CD4-positive, alpha-beta memory T cell (primary cell): ENCODE data around the gene CCDC149. TPM values are rescaled to one million over a fixed set of nuclear protein-coding genes. Genes with fewer than 3 reads are reported as not detected.

Source experiments
- CTCF ChIA-PET: fragments of 350-600 bp; sonication (Branson Sonifier 250); formaldehyde crosslinking; loops from one replicate; lab custom pipeline; 2021; ENCODE audit warnings: inconsistent platforms; ENCODE audit not compliant: partially characterized antibody; lab: Charles Lee
- POLR2A ChIA-PET: fragments of 350-600 bp; sonication (Branson Sonifier 250); formaldehyde crosslinking; loops from one replicate; lab custom pipeline; 2021; ENCODE audit not compliant: partially characterized antibody; lab: Charles Lee
- DNase-seq, 5 donors: peaks; one replicate each; pipeline versions ENCODE4 v3.0.0 to v3.0.0-alpha.2; 2020 to 2022; ENCODE audit warnings: mixed read lengths in 1 of 5
- H3K27ac ChIP-seq: one replicate; pipeline ENCODE4 v1.7.0; 2013; ENCODE audit warnings: low read depth, low read length
- H3K27me3 ChIP-seq: 2 replicates; pipeline ENCODE4 v1.7.0; 2013; ENCODE audit warnings: mild to moderate bottlenecking, low read length, moderate library complexity; ENCODE audit not compliant: insufficient read depth
- H3K36me3 ChIP-seq: 2 replicates; pipeline ENCODE4 v1.7.0; 2013; ENCODE audit warnings: mild to moderate bottlenecking, low read length, moderate library complexity; ENCODE audit not compliant: insufficient read depth
- H3K4me1 ChIP-seq: 2 replicates; pipeline ENCODE4 v1.7.0; 2013; ENCODE audit warnings: mild to moderate bottlenecking, low read length, moderate library complexity; ENCODE audit not compliant: insufficient read depth
- H3K4me3 ChIP-seq, 2 donors: one replicate each; pipeline ENCODE4 v1.7.0; 2013; ENCODE audit warnings: low read length in 2 of 2, mild to moderate bottlenecking in 1 of 2
- H3K9me3 ChIP-seq, 2 donors: one replicate each; pipeline ENCODE4 v1.7.0; 2013; ENCODE audit warnings: low read length in 2 of 2, control low read depth in 1 of 2; ENCODE audit not compliant: control insufficient read depth in 1 of 2
- H3K27ac Mint-ChIP-seq, 7 donors: one replicate each; pipeline ENCODE4 v1.8.0; 2020 to 2021; ENCODE audit warnings: mixed read lengths in 7 of 7, mild to moderate bottlenecking in 6 of 7, inconsistent platforms in 3 of 7, moderate library complexity in 3 of 7
- H3K27me3 Mint-ChIP-seq, 2 donors: one replicate each; pipeline ENCODE4 v1.8.0; 2020 to 2021; ENCODE audit warnings: mixed read lengths in 2 of 2
- H3K36me3 Mint-ChIP-seq, 2 donors: one replicate each; pipeline ENCODE4 v1.8.0; 2020 to 2021; ENCODE audit warnings: mixed read lengths in 2 of 2, inconsistent platforms in 1 of 2, mild to moderate bottlenecking in 1 of 2
- H3K4me1 Mint-ChIP-seq, 4 donors: one replicate each; pipeline ENCODE4 v1.8.0; 2020 to 2021; ENCODE audit warnings: mixed read lengths in 4 of 4, mild to moderate bottlenecking in 1 of 4
- H3K4me3 Mint-ChIP-seq, 8 donors: one replicate each; pipeline ENCODE4 v1.8.0; 2020 to 2021; ENCODE audit warnings: mixed read lengths in 8 of 8, mild to moderate bottlenecking in 7 of 8, moderate library complexity in 6 of 8, inconsistent platforms in 3 of 8
- H3K9me3 Mint-ChIP-seq, 8 donors: one replicate each; pipeline ENCODE4 v1.8.0; 2020 to 2021; ENCODE audit warnings: mixed read lengths in 8 of 8, mild to moderate bottlenecking in 5 of 8, inconsistent platforms in 3 of 8, moderate library complexity in 1 of 8
- intact Hi-C: fragments of 100-400 bp; cut with micrococcal nuclease; formaldehyde crosslinking; loops from one replicate; pipeline ENCODE4 v1.15.1; 2023
- polyA plus RNA-seq, 2 donors: library from polyadenylated mRNA; unstranded; fragments of 300-500 nt; fragmentation: Illumina TruSeq; gene quantifications; one replicate each; pipeline ENCODE4 v1.2.3, GENCODE V29; 2021
- total RNA-seq, 2 experiments: library from RNA; stranded (reverse); gene quantifications; one replicate each; pipeline ENCODE4 v1.2.3, GENCODE V29; 2021

The CCDC149 gene
- total and polyA plus RNA-seq, 4 experiments from 2014 or later, result 0.11 to 0.44 (median 0.14) TPM; not detected in 1

DNA sequence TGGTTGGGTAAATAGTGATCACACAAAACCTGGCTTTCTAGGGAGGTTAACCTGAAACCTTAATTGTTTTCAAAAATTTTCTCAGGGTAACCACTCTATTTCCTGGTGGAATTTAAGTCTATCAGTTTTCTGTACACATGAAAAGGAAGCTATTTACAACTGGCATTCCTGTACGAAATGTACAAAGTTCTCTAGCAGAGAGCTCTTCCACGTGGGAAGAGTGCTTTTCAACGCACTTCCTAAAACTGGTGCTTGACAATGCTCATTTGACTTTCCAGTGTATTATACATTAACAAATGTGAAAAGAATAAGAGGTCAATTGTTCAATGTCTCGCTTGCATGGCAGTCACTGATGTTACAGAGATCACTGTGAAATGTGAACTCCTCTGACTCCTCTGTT, 120.3 kb downstream of the CCDC149 start:
- Histone ChIP-seq H3K9me3 (no peaks in the 10 kb centered on the region), H3K36me3 (no peaks in the 10 kb centered on the region), H3K4me3 (no peak overlapping the region), H3K27me3 (no peaks in the 10 kb centered on the region), H3K4me1 (no peaks in the 10 kb centered on the region), H3K27ac (no peak overlapping the region)
- H3K9me3 Mint-ChIP-seq, result peaks cover 2 to 10% (median 6%) of the 10 kb centered on the region in 8 donors
- no peak overlapping the region for H3K27ac Mint-ChIP-seq
- H3K36me3 Mint-ChIP-seq, result no peaks in the 10 kb centered on the region
- H3K27me3 Mint-ChIP-seq, result peaks cover 0 to 10% of the 10 kb centered on the region in 2 donors
- ChIA-PET POLR2A (no interaction called here), CTCF (interaction anchor here (0.9 kb wide), 1 partner anchor 23 kb away, joined by 3 read pairs; no protein-coding TSS in a partner anchor)
- peaks cover 0 to 5% (median 0%) of the 10 kb centered on the region in 4 donors for H3K4me1 Mint-ChIP-seq
- DNase-seq, result no peak
- intact Hi-C loops, result no loop called here
- H3K4me3 Mint-ChIP-seq, result no peak overlapping the region

GRCh38 chr4:24791043-24791442, 121.8 kb downstream of the CCDC149 start:
- H3K27me3 Mint-ChIP-seq, result peaks cover 0 to 7% of the 10 kb centered on the region in 2 donors
- H3K36me3 ChIP-seq, result no peaks in the 10 kb centered on the region
- peaks cover 0 to 5% (median 0%) of the 10 kb centered on the region in 4 donors for H3K4me1 Mint-ChIP-seq
- H3K27ac ChIP-seq, result no peak overlapping the region
- intact Hi-C loops, result no loop called here
- H3K27me3 ChIP-seq, result no peaks in the 10 kb centered on the region
- DNase-seq, result no peak
- ChIA-PET POLR2A (no interaction called here), CTCF (no interaction called here)
- no peaks in the 10 kb centered on the region for H3K9me3 ChIP-seq
- H3K4me3 Mint-ChIP-seq, result no peak overlapping the region
- no peak overlapping the region for H3K4me3 ChIP-seq
- no peaks in the 10 kb centered on the region for H3K36me3 Mint-ChIP-seq
- no peak overlapping the region for H3K27ac Mint-ChIP-seq
- no peaks in the 10 kb centered on the region for H3K4me1 ChIP-seq
- peaks cover 2 to 15% (median 7%) of the 10 kb centered on the region in 8 donors for H3K9me3 Mint-ChIP-seq

DNA sequence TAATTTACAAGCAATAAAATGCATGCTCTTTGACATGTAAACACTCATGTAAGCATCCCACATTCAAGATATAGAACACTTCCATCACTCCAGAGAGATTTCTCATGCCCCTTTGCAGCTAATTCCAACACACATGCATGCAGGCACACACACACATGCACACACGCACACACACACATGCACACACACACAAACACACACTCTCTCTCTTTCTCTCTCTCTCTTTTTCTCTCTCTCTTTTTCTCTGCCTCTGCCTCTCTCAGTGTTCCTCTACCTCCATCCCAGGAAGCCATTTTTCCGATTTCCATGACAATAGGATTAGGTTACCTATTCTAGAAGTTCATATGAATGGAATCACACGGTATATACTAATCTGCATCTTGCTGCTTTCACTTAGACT, 129.3 kb downstream of the CCDC149 start:
- no peak for DNase-seq
- Histone ChIP-seq H3K27ac (no peak overlapping the region), H3K27me3 (no peaks in the 10 kb centered on the region), H3K4me1 (no peaks in the 10 kb centered on the region), H3K36me3 (no peaks in the 10 kb centered on the region), H3K4me3 (no peak overlapping the region), H3K9me3 (no peaks in the 10 kb centered on the region)
- Mint-ChIP-seq H3K36me3 (no peaks in the 10 kb centered on the region), H3K9me3 (peaks cover 0 to 13% (median 3%) of the 10 kb centered on the region in 8 donors), H3K4me3 (no peak overlapping the region), H3K27ac (no peak overlapping the region), H3K27me3 (peaks cover 0 to 2% of the 10 kb centered on the region in 2 donors), H3K4me1 (no peaks in the 10 kb centered on the region)
- ChIA-PET POLR2A (no interaction called here), CTCF (no interaction called here)
- intact Hi-C loops, result no loop called here

GRCh38 chr4:24781999-24782745, 130.7 kb downstream of the CCDC149 start:
- ChIA-PET POLR2A (no interaction called here), CTCF (no interaction called here)
- H3K9me3 Mint-ChIP-seq, result peaks cover 0 to 10% (median 0%) of the 10 kb centered on the region in 8 donors

GRCh38 chr4:24780936-24781495, 131.8 kb downstream of the CCDC149 start:
- Histone ChIP-seq H3K27me3 (no peaks in the 10 kb centered on the region), H3K9me3 (no peaks in the 10 kb centered on the region), H3K27ac (no peak overlapping the region), H3K4me1 (no peaks in the 10 kb centered on the region), H3K4me3 (no peak overlapping the region), H3K36me3 (no peaks in the 10 kb centered on the region)
- no peak for DNase-seq
- Mint-ChIP-seq H3K4me1 (no peaks in the 10 kb centered on the region), H3K27ac (no peak overlapping the region), H3K9me3 (peaks cover 0 to 5% (median 0%) of the 10 kb centered on the region in 8 donors), H3K4me3 (no peak overlapping the region), H3K36me3 (no peaks in the 10 kb centered on the region), H3K27me3 (peaks cover 0 to 2% of the 10 kb centered on the region in 2 donors)
- CTCF ChIA-PET, result no interaction called here
- intact Hi-C loops, result no loop called here
- POLR2A ChIA-PET, result no interaction called here

More at GRCh38 chr4:24781999-24782745, 130.7 kb downstream of the CCDC149 start:
- intact Hi-C loops, result no loop called here
- Mint-ChIP-seq H3K36me3 (no peaks in the 10 kb centered on the region), H3K27me3 (peaks cover 0 to 2% of the 10 kb centered on the region in 2 donors), H3K4me3 (no peak overlapping the region), H3K27ac (no peak overlapping the region), H3K4me1 (no peaks in the 10 kb centered on the region)
- no peaks in the 10 kb centered on the region for H3K4me1 ChIP-seq
- DNase-seq, result no peak
- no peaks in the 10 kb centered on the region for H3K36me3 ChIP-seq
- no peak overlapping the region for H3K27ac ChIP-seq
- no peaks in the 10 kb centered on the region for H3K9me3 ChIP-seq
- H3K27me3 ChIP-seq, result no peaks in the 10 kb centered on the region
- no peak overlapping the region for H3K4me3 ChIP-seq

DNA sequence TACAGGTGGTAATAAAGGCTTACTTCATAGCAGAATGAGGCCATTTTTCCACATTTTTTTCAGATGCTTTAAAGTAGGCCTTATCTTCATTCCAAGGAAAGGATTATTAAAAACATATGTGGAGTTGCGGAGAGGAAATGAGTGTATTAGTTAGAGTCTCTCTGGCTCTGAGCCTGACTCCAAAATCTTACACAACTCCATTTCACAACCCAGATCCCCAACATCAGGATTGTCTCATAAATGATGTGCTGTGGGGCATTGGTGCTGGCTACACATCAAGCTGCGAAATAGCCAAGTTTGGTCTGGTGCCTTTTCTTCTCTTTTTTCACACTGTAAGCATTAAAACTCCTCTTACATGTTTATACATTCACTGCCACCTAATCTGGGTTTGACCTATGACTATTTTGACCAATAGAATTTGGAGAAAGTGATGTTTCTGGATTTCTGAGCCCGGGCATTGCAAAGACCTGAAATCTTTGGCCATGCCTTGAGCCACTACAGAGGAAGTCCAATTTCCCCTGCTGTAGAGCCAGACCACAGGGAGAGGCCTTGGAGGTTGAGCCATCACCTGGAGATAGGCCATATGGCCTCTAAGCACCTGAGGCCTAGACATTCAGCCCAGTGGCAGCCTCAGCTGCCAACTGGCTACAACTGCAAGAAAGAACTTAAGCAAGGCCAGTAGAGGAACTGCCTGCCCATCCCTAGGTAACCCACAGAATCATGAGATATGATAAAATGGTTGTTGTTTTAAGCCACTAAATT, 134.2 kb downstream of the CCDC149 start:
- Mint-ChIP-seq H3K4me1 (no peaks in the 10 kb centered on the region), H3K27ac (no peak overlapping the region), H3K36me3 (no peaks in the 10 kb centered on the region), H3K27me3 (peaks cover 0 to 2% of the 10 kb centered on the region in 2 donors), H3K9me3 (peaks cover 0 to 3% (median 0%) of the 10 kb centered on the region in 8 donors), H3K4me3 (no peak overlapping the region)
- intact Hi-C loops, result no loop called here
- no peaks in the 10 kb centered on the region for H3K27me3 ChIP-seq
- no peaks in the 10 kb centered on the region for H3K4me1 ChIP-seq
- H3K9me3 ChIP-seq, result no peaks in the 10 kb centered on the region
- no peak for DNase-seq
- ChIA-PET POLR2A (no interaction called here), CTCF (no interaction called here)
- H3K36me3 ChIP-seq, result no peaks in the 10 kb centered on the region
- no peak overlapping the region for H3K4me3 ChIP-seq
- H3K27ac ChIP-seq, result no peak overlapping the region
